Measurements from ENCODE around the gene AHRR.

- no peak for TF ChIP-seq TAF1 (IDR thresholded peaks at IDR 0.05; ENCODE audit: borderline replicate concordance, insufficient read depth, low read length)
- TF ChIP-seq, protein P1, sequence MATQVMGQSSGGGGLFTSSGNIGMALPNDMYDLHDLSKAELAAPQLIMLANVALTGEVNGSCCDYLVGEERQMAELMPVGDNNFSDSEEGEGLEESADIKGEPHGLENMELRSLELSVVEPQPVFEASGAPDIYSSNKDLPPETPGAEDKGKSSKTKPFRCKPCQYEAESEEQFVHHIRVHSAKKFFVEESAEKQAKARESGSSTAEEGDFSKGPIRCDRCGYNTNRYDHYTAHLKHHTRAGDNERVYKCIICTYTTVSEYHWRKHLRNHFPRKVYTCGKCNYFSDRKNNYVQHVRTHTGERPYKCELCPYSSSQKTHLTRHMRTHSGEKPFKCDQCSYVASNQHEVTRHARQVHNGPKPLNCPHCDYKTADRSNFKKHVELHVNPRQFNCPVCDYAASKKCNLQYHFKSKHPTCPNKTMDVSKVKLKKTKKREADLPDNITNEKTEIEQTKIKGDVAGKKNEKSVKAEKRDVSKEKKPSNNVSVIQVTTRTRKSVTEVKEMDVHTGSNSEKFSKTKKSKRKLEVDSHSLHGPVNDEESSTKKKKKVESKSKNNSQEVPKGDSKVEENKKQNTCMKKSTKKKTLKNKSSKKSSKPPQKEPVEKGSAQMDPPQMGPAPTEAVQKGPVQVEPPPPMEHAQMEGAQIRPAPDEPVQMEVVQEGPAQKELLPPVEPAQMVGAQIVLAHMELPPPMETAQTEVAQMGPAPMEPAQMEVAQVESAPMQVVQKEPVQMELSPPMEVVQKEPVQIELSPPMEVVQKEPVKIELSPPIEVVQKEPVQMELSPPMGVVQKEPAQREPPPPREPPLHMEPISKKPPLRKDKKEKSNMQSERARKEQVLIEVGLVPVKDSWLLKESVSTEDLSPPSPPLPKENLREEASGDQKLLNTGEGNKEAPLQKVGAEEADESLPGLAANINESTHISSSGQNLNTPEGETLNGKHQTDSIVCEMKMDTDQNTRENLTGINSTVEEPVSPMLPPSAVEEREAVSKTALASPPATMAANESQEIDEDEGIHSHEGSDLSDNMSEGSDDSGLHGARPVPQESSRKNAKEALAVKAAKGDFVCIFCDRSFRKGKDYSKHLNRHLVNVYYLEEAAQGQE (IDR thresholded peaks at IDR 0.05; ENCODE audit: insufficient read depth in 1 of 2, low read depth in 2 of 2, low read length in 2 of 2), result no peak
- no peak for TF ChIP-seq POLR2AphosphoS5 (IDR thresholded peaks at IDR 0.05; ENCODE audit: low read depth, low read length)
- TF ChIP-seq FOXP2 (optimal IDR thresholded peaks at IDR 0.05; ENCODE audit: borderline replicate concordance, extremely low read depth, extremely low read length, insufficient read depth), result no peak
These were observed 12.4 kb downstream of the AHRR start for GRCh38 chr5:333945-334344.

Measured in PFSK-1 (cell line).